GM23338 (cell line): ENCODE data around the gene TSPAN12. TPM values are rescaled to one million over a fixed set of nuclear protein-coding genes. Genes with fewer than 3 reads are reported as not detected.

Experiments used
- ATAC-seq: fragments of 200-7000 bp; cut with Tn5 transposase; 3 replicates; pipeline ENCODE4 v1.9.1; 2020
- DNase-seq: peaks from one replicate; pipeline ENCODE4 v3.0.0-alpha.2; 2015; ENCODE audit warnings: low spot score
- H2AFZ ChIP-seq: fragments of 200-600 bp; sonication (generic); 2 replicates; pipeline ENCODE4 v1.8.0; 2016; ENCODE audit warnings: antibody characterized with exemption, mild to moderate bottlenecking, moderate library complexity
- H3F3A ChIP-seq: fragments of 200-600 bp; sonication (generic); replicated peaks from 2 replicates; pipeline ENCODE4 v1.8.0; 2017; ENCODE audit warnings: antibody characterized with exemption, mixed run types, low read depth
- H3K27ac ChIP-seq: fragments of 200-600 bp; sonication (generic); 2 replicates; pipeline ENCODE4 v1.6.1; 2016; ENCODE audit warnings: low read depth
- H3K27me3 ChIP-seq: fragments of 200-600 bp; sonication (generic); 2 replicates; pipeline ENCODE4 v1.8.0; 2016; ENCODE audit warnings: mild to moderate bottlenecking, mixed run types, moderate library complexity; ENCODE audit not compliant: insufficient read depth
- H3K36me3 ChIP-seq: fragments of 200-600 bp; sonication (generic); 2 replicates; pipeline ENCODE4 v1.8.0; 2016; ENCODE audit warnings: mild to moderate bottlenecking; ENCODE audit not compliant: insufficient read depth
- H3K4me1 ChIP-seq: fragments of 200-600 bp; sonication (generic); 2 replicates; pipeline ENCODE4 v1.8.0; 2016; ENCODE audit warnings: mild to moderate bottlenecking, moderate library complexity; ENCODE audit not compliant: insufficient read depth
- H3K4me2 ChIP-seq: fragments of 200-600 bp; sonication (generic); 2 replicates; pipeline ENCODE4 v1.7.1; 2017; ENCODE audit warnings: mixed run types
- H3K4me3 ChIP-seq: fragments of 200-600 bp; sonication (generic); 2 replicates; pipeline ENCODE4 v1.6.1; 2016; ENCODE audit warnings: mixed run types
- H3K79me2 ChIP-seq: fragments of 200-600 bp; sonication (generic); replicated peaks from 2 replicates; pipeline ENCODE4 v1.8.0; 2017; ENCODE audit warnings: mild to moderate bottlenecking; ENCODE audit not compliant: insufficient read depth
- H3K9me2 ChIP-seq: fragments of 200-600 bp; sonication (generic); 2 replicates; pipeline ENCODE4 v1.8.0; 2017; ENCODE audit not compliant: insufficient read depth
- H4K20me1 ChIP-seq: fragments of 200-600 bp; sonication (generic); replicated peaks from 2 replicates; pipeline ENCODE4 v1.8.0; 2017; ENCODE audit warnings: mild to moderate bottlenecking; ENCODE audit not compliant: insufficient read depth
- H3K27ac Mint-ChIP-seq: 2 replicates; pipeline ENCODE4 v1.8.0; 2020; ENCODE audit warnings: inconsistent platforms, mild to moderate bottlenecking, moderate library complexity, mixed read lengths
- H3K27me3 Mint-ChIP-seq: 3 replicates; pipeline ENCODE4 v1.8.0; 2022; ENCODE audit warnings: low read depth, mild to moderate bottlenecking, moderate library complexity, mixed read lengths, inconsistent platforms; ENCODE audit not compliant: insufficient read depth, poor library complexity
- H3K36me3 Mint-ChIP-seq: 3 replicates; pipeline ENCODE4 v1.8.0; 2021; ENCODE audit warnings: low read depth, mild to moderate bottlenecking, inconsistent platforms, moderate library complexity, mixed read lengths
- H3K4me1 Mint-ChIP-seq: 3 replicates; pipeline ENCODE4 v1.8.0; 2020; ENCODE audit warnings: mild to moderate bottlenecking, inconsistent platforms, mixed read lengths
- H3K4me3 Mint-ChIP-seq: 3 replicates; pipeline ENCODE4 v1.8.0; 2021; ENCODE audit warnings: moderate library complexity, mild to moderate bottlenecking, inconsistent platforms, mixed read lengths
- H3K9me3 Mint-ChIP-seq: 3 replicates; pipeline ENCODE4 v1.8.0; 2020; ENCODE audit warnings: moderate library complexity, mild to moderate bottlenecking, inconsistent platforms, mixed read lengths
- CREB1 ChIP-seq: fragments of 250-450 bp; sonication (Bioruptor Pico); IDR thresholded peaks from 2 replicates; pipeline ENCODE4 v1.5.0; 2020; ENCODE audit warnings: low read depth, mild to moderate bottlenecking, moderate library complexity
- EZH2 ChIP-seq: fragments of 200-600 bp; sonication (generic); IDR thresholded peaks from one replicate; pipeline ENCODE4 v1.8.0; 2017; ENCODE audit warnings: antibody characterized with exemption, mild to moderate bottlenecking, low read depth; ENCODE audit not compliant: unreplicated experiment
- EZH2phosphoT487 ChIP-seq: fragments of 200-600 bp; sonication (generic); IDR thresholded peaks from one replicate; pipeline ENCODE4 v1.8.1; 2018; ENCODE audit warnings: antibody characterized with exemption; ENCODE audit not compliant: unreplicated experiment
- JUNB ChIP-seq: IDR thresholded peaks from one replicate; pipeline ENCODE4 v1.6.1; 2016; ENCODE audit warnings: antibody characterized with exemption; ENCODE audit not compliant: unreplicated experiment
- NANOG ChIP-seq: IDR thresholded peaks from 2 replicates; pipeline ENCODE4 v1.6.1; 2016; ENCODE audit warnings: antibody characterized with exemption, borderline replicate concordance
- POLR2AphosphoS5 ChIP-seq: IDR thresholded peaks from 2 replicates; pipeline ENCODE4 v1.6.1; 2016; ENCODE audit warnings: antibody characterized with exemption, low read depth
- STAT1 ChIP-seq: IDR thresholded peaks from one replicate; pipeline ENCODE4 v1.6.1; 2016; ENCODE audit warnings: antibody characterized with exemption; ENCODE audit not compliant: unreplicated experiment
- ZNF114 ChIP-seq: fragments of 250-450 bp; sonication (Bioruptor Pico); IDR thresholded peaks from 2 replicates; pipeline ENCODE4 v1.5.0; 2020; ENCODE audit warnings: mild to moderate bottlenecking, moderate library complexity
- ZNF331 ChIP-seq: fragments of 250-450 bp; sonication (Bioruptor Pico); IDR thresholded peaks from 2 replicates; pipeline ENCODE4 v1.5.0; 2020; ENCODE audit warnings: low read depth, mild to moderate bottlenecking, moderate library complexity
- ZNF462 ChIP-seq: fragments of 250-450 bp; sonication (Bioruptor Pico); IDR thresholded peaks from 2 replicates; pipeline ENCODE4 v1.5.0; 2020; ENCODE audit warnings: mild to moderate bottlenecking, moderate library complexity
- polyA plus RNA-seq: library from polyadenylated mRNA; unstranded; fragments of >200 nt; fragmentation: Nextera tagmentation; extraction: Ambion mirVana; gene quantifications from 2 replicates; pipeline ENCODE4 v1.2.1, GENCODE V29; 2016
- total RNA-seq: library from RNA; depleted of rRNA; stranded (reverse); fragments of >200 nt; shearing (Covaris generic); gene quantifications from 2 replicates; pipeline ENCODE4 v1.2.3, GENCODE V29; 2014
- TF ChIP-seq, protein P1 (sequence below): IDR thresholded peaks from one replicate; pipeline ENCODE4 v1.6.1; 2018; ENCODE audit warnings: antibody characterized with exemption; ENCODE audit not compliant: unreplicated experiment
- TF ChIP-seq, protein P2 (sequence below), 2 experiments: fragments of 200-600 bp in 1 of 2; sonication (generic) in 1 of 2; conservative IDR thresholded peaks; 2 replicates each; pipeline versions ENCODE4 v1.5.1 to v1.6.1; 2016 to 2017; ENCODE audit warnings: antibody characterized with exemption in 2 of 2, low read depth in 2 of 2, mild to moderate bottlenecking in 2 of 2, moderate library complexity in 1 of 2
- TF ChIP-seq, protein P3 (sequence below): IDR thresholded peaks from 2 replicates; pipeline ENCODE4 v1.6.1; 2016; ENCODE audit warnings: antibody characterized with exemption

The TSPAN12 gene
- total and polyA plus RNA-seq, 2 experiments from 2014 or later, result 9.7 to 11.7 TPM

DNA sequence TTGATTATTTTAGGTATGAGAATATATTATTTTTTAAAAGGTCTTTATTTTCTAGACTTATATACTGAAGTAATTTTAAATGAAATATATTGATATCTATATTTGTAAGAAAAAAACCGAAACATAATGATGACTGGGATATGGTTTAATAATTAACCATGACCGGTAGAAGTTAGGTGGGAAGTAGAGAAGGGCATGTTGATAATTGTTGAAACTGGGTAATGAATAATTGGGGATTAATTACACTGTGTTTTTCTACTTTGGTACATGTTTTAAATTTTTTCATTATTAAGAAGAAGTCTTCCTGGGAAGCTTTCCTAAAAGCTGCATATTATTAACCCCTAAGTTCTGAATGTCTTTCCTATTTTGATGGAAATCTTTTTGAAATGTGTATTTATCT is 16.3 kb downstream of the TSPAN12 start:
- Histone ChIP-seq H3K36me3 (no peaks in the 10 kb centered on the region), H4K20me1 (no peaks in the 10 kb centered on the region), H3F3A (no peaks in the 10 kb centered on the region), H3K27ac (no peak overlapping the region), H3K27me3 (no peaks in the 10 kb centered on the region), H3K4me2 (no peak overlapping the region), H3K4me1 (peaks cover 30% of the 10 kb centered on the region), H2AFZ (no peak overlapping the region), H3K9me2 (0 out of 2 replicates have a peak, but pooled peaks cover 4% of the 10 kb centered on the region), H3K79me2 (no peaks in the 10 kb centered on the region), H3K4me3 (no peak overlapping the region)
- H3K27ac Mint-ChIP-seq, result peak overlapping the region; percentile 13; the same call in 1 of the 2 replicates
- H3K36me3 Mint-ChIP-seq, result peaks cover 34% of the 10 kb centered on the region
- TF ChIP-seq NANOG, result no peak
- TF ChIP-seq EZH2phosphoT487, result no peak
- no peak for TF ChIP-seq CREB1
- no peak for TF ChIP-seq POLR2AphosphoS5
- TF ChIP-seq, protein P1, sequence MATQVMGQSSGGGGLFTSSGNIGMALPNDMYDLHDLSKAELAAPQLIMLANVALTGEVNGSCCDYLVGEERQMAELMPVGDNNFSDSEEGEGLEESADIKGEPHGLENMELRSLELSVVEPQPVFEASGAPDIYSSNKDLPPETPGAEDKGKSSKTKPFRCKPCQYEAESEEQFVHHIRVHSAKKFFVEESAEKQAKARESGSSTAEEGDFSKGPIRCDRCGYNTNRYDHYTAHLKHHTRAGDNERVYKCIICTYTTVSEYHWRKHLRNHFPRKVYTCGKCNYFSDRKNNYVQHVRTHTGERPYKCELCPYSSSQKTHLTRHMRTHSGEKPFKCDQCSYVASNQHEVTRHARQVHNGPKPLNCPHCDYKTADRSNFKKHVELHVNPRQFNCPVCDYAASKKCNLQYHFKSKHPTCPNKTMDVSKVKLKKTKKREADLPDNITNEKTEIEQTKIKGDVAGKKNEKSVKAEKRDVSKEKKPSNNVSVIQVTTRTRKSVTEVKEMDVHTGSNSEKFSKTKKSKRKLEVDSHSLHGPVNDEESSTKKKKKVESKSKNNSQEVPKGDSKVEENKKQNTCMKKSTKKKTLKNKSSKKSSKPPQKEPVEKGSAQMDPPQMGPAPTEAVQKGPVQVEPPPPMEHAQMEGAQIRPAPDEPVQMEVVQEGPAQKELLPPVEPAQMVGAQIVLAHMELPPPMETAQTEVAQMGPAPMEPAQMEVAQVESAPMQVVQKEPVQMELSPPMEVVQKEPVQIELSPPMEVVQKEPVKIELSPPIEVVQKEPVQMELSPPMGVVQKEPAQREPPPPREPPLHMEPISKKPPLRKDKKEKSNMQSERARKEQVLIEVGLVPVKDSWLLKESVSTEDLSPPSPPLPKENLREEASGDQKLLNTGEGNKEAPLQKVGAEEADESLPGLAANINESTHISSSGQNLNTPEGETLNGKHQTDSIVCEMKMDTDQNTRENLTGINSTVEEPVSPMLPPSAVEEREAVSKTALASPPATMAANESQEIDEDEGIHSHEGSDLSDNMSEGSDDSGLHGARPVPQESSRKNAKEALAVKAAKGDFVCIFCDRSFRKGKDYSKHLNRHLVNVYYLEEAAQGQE, result no peak
- no peak for TF ChIP-seq ZNF462
- no peak for TF ChIP-seq JUNB
- TF ChIP-seq, protein P2, sequence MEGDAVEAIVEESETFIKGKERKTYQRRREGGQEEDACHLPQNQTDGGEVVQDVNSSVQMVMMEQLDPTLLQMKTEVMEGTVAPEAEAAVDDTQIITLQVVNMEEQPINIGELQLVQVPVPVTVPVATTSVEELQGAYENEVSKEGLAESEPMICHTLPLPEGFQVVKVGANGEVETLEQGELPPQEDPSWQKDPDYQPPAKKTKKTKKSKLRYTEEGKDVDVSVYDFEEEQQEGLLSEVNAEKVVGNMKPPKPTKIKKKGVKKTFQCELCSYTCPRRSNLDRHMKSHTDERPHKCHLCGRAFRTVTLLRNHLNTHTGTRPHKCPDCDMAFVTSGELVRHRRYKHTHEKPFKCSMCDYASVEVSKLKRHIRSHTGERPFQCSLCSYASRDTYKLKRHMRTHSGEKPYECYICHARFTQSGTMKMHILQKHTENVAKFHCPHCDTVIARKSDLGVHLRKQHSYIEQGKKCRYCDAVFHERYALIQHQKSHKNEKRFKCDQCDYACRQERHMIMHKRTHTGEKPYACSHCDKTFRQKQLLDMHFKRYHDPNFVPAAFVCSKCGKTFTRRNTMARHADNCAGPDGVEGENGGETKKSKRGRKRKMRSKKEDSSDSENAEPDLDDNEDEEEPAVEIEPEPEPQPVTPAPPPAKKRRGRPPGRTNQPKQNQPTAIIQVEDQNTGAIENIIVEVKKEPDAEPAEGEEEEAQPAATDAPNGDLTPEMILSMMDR (conservative IDR thresholded peaks at IDR 0.05; ENCODE audit: low read depth in 2 of 2), result no peak
- TF ChIP-seq EZH2, result no peak
- TF ChIP-seq, protein P3, sequence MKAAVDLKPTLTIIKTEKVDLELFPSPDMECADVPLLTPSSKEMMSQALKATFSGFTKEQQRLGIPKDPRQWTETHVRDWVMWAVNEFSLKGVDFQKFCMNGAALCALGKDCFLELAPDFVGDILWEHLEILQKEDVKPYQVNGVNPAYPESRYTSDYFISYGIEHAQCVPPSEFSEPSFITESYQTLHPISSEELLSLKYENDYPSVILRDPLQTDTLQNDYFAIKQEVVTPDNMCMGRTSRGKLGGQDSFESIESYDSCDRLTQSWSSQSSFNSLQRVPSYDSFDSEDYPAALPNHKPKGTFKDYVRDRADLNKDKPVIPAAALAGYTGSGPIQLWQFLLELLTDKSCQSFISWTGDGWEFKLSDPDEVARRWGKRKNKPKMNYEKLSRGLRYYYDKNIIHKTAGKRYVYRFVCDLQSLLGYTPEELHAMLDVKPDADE, result no peak
- TF ChIP-seq STAT1, result no peak
- TF ChIP-seq ZNF114, result no peak
- no peak for TF ChIP-seq ZNF331 (CRISPR knock-in tag)
- H3K9me3 Mint-ChIP-seq, result peaks cover 17% of the 10 kb centered on the region
- DNase-seq (no peak), ATAC-seq (no peak)
- H3K27me3 Mint-ChIP-seq, result peaks cover 3% of the 10 kb centered on the region
- no peak overlapping the region for H3K4me3 Mint-ChIP-seq
- peaks cover 39% of the 10 kb centered on the region for H3K4me1 Mint-ChIP-seq
